ENCODE measurements around the gene PACS1.
"Not testable (repeated sequence)": the region's sequence is repeated elsewhere in the genome, so short reads cannot be mapped to it uniquely, and the experiment has no call there.

PACS1 gene

GRCh38 chr11:66109294-66109693 is 39.2 kb downstream of the PACS1 start:
- DNase-seq (ENCODE audit: low read depth in 2 of 2) = no peak

- no peak for DNase-seq (ENCODE audit: low read depth in 2 of 2)
Measured at GRCh38 chr11:66111158-66111557, 41.1 kb downstream of the PACS1 start.

GRCh38 chr11:66112041-66112491 is 42.0 kb downstream of the PACS1 start:
- no peak for DNase-seq (ENCODE audit: low read depth in 2 of 2)

- no peak for DNase-seq (ENCODE audit: low read depth in 2 of 2)
Measured at GRCh38 chr11:66112601-66113499, 42.8 kb downstream of the PACS1 start.

GRCh38 chr11:66114957-66115356 is 44.9 kb downstream of the PACS1 start:
- not testable (repeated sequence) for DNase-seq (ENCODE audit: low read depth in 2 of 2)

GRCh38 chr11:66115638-66116301 is 45.7 kb downstream of the PACS1 start:
- DNase-seq (ENCODE audit: low read depth in 2 of 2) = no peak

GRCh38 chr11:66116576-66117361 is 46.7 kb downstream of the PACS1 start:
- no peak for DNase-seq (ENCODE audit: low read depth in 2 of 2)

GRCh38 chr11:66118847-66119246 is 48.8 kb downstream of the PACS1 start:
- DNase-seq (ENCODE audit: low read depth in 2 of 2) = no peak

- no peak for DNase-seq (ENCODE audit: low read depth in 2 of 2)
Measured at GRCh38 chr11:66119348-66120133, 49.5 kb downstream of the PACS1 start.

- no peak for DNase-seq (ENCODE audit: low read depth in 2 of 2)
Measured at GRCh38 chr11:66121466-66121865, 51.4 kb downstream of the PACS1 start.

GRCh38 chr11:66123902-66124301 is 53.8 kb downstream of the PACS1 start:
- DNase-seq (ENCODE audit: low read depth in 2 of 2) = no peak

- DNase-seq (ENCODE audit: low read depth in 2 of 2) = no peak
Measured at GRCh38 chr11:66124564-66124963, 54.5 kb downstream of the PACS1 start.

- DNase-seq (ENCODE audit: low read depth in 2 of 2) = no peak
Measured at GRCh38 chr11:66126064-66126463, 56.0 kb downstream of the PACS1 start.

GRCh38 chr11:66126808-66127555 is 56.9 kb downstream of the PACS1 start:
- DNase-seq (ENCODE audit: low read depth in 2 of 2) = peak; percentile 38 to 46

GRCh38 chr11:66130978-66131377 is 60.9 kb downstream of the PACS1 start:
- no peak for DNase-seq (ENCODE audit: low read depth in 2 of 2)

GRCh38 chr11:66131937-66132632 is 62.0 kb downstream of the PACS1 start:
- no peak for DNase-seq (ENCODE audit: low read depth in 2 of 2)

- DNase-seq (ENCODE audit: low read depth in 2 of 2) = no peak
Measured at GRCh38 chr11:66133216-66133775, 63.2 kb downstream of the PACS1 start.

- no peak for DNase-seq (ENCODE audit: low read depth in 2 of 2)
Measured at GRCh38 chr11:66136752-66137123, 66.7 kb downstream of the PACS1 start.

GRCh38 chr11:66139817-66140404 is 69.8 kb downstream of the PACS1 start:
- no peak for DNase-seq (ENCODE audit: low read depth in 2 of 2)
